Fibroblast of lung (primary cell): Measurements from ENCODE around the gene SACM1L. TPM values are rescaled to one million over a fixed set of nuclear protein-coding genes. Genes with fewer than 3 reads are reported as not detected.

ENCODE experiments used
- DNase-seq, 2 donors: peaks; one replicate each; pipeline versions ENCODE4 v3.0.0 to v3.0.0-alpha.2; 2010; ENCODE audit warnings: low read depth in 2 of 2
- H2AFZ ChIP-seq: 2 replicates; pipeline ENCODE4 v1.5.1; 2012; ENCODE audit warnings: low read length, control low read depth, inconsistent platforms
- H3K27ac ChIP-seq: 2 replicates; pipeline ENCODE4 v1.5.1; 2011; ENCODE audit warnings: low read length, control low read depth; ENCODE audit not compliant: insufficient read depth
- H3K27me3 ChIP-seq: 2 replicates; pipeline ENCODE4 v1.5.1; 2011; ENCODE audit warnings: mild to moderate bottlenecking, low read length; ENCODE audit not compliant: control insufficient read depth, insufficient read depth
- H3K36me3 ChIP-seq: 2 replicates; pipeline ENCODE4 v1.5.1; 2011; ENCODE audit warnings: low read length; ENCODE audit not compliant: control insufficient read depth, insufficient read depth
- H3K4me1 ChIP-seq: 2 replicates; pipeline ENCODE4 v1.5.1; 2011; ENCODE audit warnings: low read length; ENCODE audit not compliant: control insufficient read depth, insufficient read depth; ENCODE audit errors: extremely low read depth
- H3K4me2 ChIP-seq: 2 replicates; pipeline ENCODE4 v1.5.1; 2011; ENCODE audit warnings: low read length, control low read depth; ENCODE audit not compliant: insufficient read depth; ENCODE audit errors: extremely low read depth
- H3K4me3 ChIP-seq, 4 experiments: fragments of 200-600 bp in 1 of 4; sonication (generic) in 1 of 4; replicated peaks in 1 of 4; 2 replicates each; pipeline ENCODE4 v1.5.1; 2011 to 2016; ENCODE audit warnings: low read length in 4 of 4, low read depth in 3 of 4, mild to moderate bottlenecking in 3 of 4, control low read depth in 2 of 4, inconsistent platforms in 1 of 4, mixed read lengths in 1 of 4; ENCODE audit not compliant: insufficient read depth in 1 of 4; ENCODE audit errors: control extremely low read depth in 1 of 4
- H3K79me2 ChIP-seq: 2 replicates; pipeline ENCODE4 v1.5.1; 2012; ENCODE audit warnings: mild to moderate bottlenecking, low read length, inconsistent platforms; ENCODE audit not compliant: control insufficient read depth, insufficient read depth
- H3K9ac ChIP-seq: 2 replicates; pipeline ENCODE4 v1.5.1; 2011; ENCODE audit warnings: mild to moderate bottlenecking, low read length, control low read depth; ENCODE audit not compliant: insufficient read depth
- H3K9me3 ChIP-seq: 2 replicates; pipeline ENCODE4 v1.5.1; 2012; ENCODE audit warnings: low read depth, low read length; ENCODE audit not compliant: control insufficient read depth, insufficient read depth
- H4K20me1 ChIP-seq: 2 replicates; pipeline ENCODE4 v1.5.1; 2011; ENCODE audit warnings: low read length; ENCODE audit not compliant: control insufficient read depth, insufficient read depth; ENCODE audit errors: extremely low read depth
- EZH2 ChIP-seq: IDR thresholded peaks from 2 replicates; pipeline ENCODE4 v1.5.1; 2012; ENCODE audit warnings: low read length, control low read depth, mild to moderate bottlenecking; ENCODE audit errors: missing control alignments
- polyA minus RNA-seq: library from RNA; depleted of rRNA, polyadenylated mRNA; stranded (reverse); fragments of >200 nt; gene quantifications from 2 replicates; pipeline ENCODE4 v1.2.3, GENCODE V29; 2011; ENCODE audit warnings: low replicate concordance
- polyA plus RNA-seq, 2 donors: library from polyadenylated mRNA; depleted of rRNA in 1 of 2; stranded (reverse) in 1 of 2; unstranded in 1 of 2; fragments of >200 nt; gene quantifications; 2 replicates each; pipeline ENCODE4 v1.2.1, GENCODE V29; 2011 to 2012; ENCODE audit warnings: missing spikeins in 1 of 2
- total RNA-seq: library from RNA; depleted of rRNA; stranded (reverse); fragments of >200 nt; gene quantifications from 2 replicates; pipeline ENCODE4 v1.2.1, GENCODE V29; 2014
- TF ChIP-seq, protein P1 (sequence below), 2 donors: IDR thresholded peaks in 1 of 2; conservative IDR thresholded peaks in 1 of 2; 1 replicate in 1 of 2; 2 replicates in 1 of 2; pipeline ENCODE4 v1.5.1; 2011 to 2012; ENCODE audit warnings: low read length in 2 of 2, control low read depth in 1 of 2, inconsistent platforms in 1 of 2, low read depth in 1 of 2, mild to moderate bottlenecking in 1 of 2

SACM1L gene, protein sequence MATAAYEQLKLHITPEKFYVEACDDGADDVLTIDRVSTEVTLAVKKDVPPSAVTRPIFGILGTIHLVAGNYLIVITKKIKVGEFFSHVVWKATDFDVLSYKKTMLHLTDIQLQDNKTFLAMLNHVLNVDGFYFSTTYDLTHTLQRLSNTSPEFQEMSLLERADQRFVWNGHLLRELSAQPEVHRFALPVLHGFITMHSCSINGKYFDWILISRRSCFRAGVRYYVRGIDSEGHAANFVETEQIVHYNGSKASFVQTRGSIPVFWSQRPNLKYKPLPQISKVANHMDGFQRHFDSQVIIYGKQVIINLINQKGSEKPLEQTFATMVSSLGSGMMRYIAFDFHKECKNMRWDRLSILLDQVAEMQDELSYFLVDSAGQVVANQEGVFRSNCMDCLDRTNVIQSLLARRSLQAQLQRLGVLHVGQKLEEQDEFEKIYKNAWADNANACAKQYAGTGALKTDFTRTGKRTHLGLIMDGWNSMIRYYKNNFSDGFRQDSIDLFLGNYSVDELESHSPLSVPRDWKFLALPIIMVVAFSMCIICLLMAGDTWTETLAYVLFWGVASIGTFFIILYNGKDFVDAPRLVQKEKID
- total RNA-seq (30.0 and 41.8 TPM in 2 replicates), polyA plus RNA-seq (27.1 and 33.3 TPM in 2 replicates), polyA minus RNA-seq (5.0 and 5.6 TPM in 2 replicates)
- polyA plus RNA-seq (2012): 23.3 and 27.6 TPM in 2 replicates

DNA sequence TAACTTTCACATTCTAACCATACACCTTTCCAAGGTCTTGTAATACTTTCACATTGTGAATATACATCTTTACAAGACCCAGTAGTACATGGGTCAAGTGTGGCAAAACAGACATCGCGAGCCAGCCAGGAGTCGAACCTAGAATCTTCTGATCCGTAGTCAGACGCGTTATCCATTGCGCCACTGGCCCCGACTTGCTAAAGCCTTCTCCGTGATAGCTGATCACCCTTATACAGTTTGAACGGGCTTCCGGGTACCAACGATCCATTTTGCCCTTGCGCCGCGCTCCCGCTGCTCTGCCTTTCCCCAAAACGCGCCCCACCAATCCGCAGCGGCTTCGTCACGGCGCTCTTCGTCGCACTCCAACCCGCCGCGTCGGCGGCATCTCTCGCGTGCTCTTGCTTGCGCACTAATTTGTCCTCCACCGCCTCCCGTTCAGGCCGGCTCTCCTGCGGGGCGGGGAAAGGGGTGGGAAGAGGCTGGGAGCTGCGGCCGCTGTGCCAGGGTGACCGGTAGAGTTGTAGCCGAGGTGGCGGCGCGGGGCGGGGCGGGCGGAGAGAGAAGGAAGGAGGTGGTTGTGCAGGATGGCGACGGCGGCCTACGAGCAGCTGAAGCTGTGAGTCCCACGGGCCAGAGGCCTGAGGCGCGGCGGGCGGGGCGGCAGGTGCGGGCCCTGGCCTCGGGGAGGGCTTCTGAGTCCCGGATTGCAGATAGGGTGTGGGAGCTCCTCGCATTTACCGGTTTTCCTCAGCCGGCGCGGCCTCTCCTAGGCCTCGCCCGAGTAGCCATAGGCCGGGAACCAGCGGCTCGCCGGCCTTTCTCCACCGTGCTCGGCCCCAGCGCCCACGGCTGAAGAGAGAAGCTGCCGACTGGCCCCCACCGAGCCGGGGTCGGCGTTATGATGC, at the start of gene SACM1L:
Gene SACM1L, plus strand, starts transcription at position 515 of the 905 bp plus-strand sequence. Its CDS starts 70 bp downstream, at position 585.
- TF ChIP-seq EZH2: no peak
- TF ChIP-seq, protein P1, sequence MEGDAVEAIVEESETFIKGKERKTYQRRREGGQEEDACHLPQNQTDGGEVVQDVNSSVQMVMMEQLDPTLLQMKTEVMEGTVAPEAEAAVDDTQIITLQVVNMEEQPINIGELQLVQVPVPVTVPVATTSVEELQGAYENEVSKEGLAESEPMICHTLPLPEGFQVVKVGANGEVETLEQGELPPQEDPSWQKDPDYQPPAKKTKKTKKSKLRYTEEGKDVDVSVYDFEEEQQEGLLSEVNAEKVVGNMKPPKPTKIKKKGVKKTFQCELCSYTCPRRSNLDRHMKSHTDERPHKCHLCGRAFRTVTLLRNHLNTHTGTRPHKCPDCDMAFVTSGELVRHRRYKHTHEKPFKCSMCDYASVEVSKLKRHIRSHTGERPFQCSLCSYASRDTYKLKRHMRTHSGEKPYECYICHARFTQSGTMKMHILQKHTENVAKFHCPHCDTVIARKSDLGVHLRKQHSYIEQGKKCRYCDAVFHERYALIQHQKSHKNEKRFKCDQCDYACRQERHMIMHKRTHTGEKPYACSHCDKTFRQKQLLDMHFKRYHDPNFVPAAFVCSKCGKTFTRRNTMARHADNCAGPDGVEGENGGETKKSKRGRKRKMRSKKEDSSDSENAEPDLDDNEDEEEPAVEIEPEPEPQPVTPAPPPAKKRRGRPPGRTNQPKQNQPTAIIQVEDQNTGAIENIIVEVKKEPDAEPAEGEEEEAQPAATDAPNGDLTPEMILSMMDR (conservative IDR thresholded peaks at IDR 0.05 in 1 of 2, IDR thresholded peaks at IDR 0.05 in 1 of 2; ENCODE audit: low read depth in 1 of 2, low read length in 2 of 2): no peak
- H3K4me2 ChIP-seq: peak within 1 kb of the TSS; percentile 98
- H3K9ac ChIP-seq: peak within 1 kb of the TSS; percentile 74

DNA sequence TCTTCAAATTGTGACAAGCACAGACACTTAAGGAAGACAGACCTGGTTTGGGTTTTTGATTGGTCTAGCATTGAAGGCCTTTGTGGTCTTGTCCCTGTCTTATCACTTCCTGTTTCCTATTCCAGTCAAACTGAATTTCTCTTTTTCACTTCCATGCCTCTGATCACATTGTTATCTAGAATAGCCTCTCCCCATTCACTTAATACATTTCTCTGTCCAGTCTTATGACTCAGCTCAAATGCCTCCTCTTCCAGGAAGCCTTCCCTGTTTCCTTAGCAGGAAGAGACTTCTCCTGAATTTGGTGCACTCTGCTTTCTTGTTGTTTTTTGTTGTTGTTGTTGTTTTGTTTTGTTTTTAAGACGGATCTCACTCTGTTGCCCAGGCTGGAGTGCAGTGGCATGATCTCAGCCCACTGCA, 49.1 kb upstream of the SACM1L start:
- Histone ChIP-seq H3K27ac (peak overlapping the region; percentile 31), H3K4me2 (no peak overlapping the region), H3K36me3 (peaks cover 2% of the 10 kb centered on the region), H3K4me1 (peaks cover 43% of the 10 kb centered on the region), H3K4me3 (no peak overlapping the region), H3K79me2 (peaks cover 61% of the 10 kb centered on the region), H3K27me3 (no peaks in the 10 kb centered on the region), H2AFZ (no peak overlapping the region), H3K9me3 (no peaks in the 10 kb centered on the region), H3K9ac (no peak overlapping the region), H4K20me1 (no peaks in the 10 kb centered on the region)
- DNase-seq: no peak
- no peak for TF ChIP-seq EZH2
- TF ChIP-seq, protein P1 (conservative IDR thresholded peaks at IDR 0.05 in 1 of 2, IDR thresholded peaks at IDR 0.05 in 1 of 2; ENCODE audit: low read depth in 1 of 2, low read length in 2 of 2): no peak

More for the DNA sequence above, at the start of gene SACM1L:
- DNase-seq: peak; percentile 98 to 99
- Histone ChIP-seq H4K20me1 (no peaks in the 10 kb centered on the region), H3K27me3 (no peaks in the 10 kb centered on the region), H3K4me3 (peak within 1 kb of the TSS; percentile 60 to 94 (median 68)), H3K9me3 (no peaks in the 10 kb centered on the region), H3K4me1 (peaks cover 6% of the 10 kb centered on the region), H3K79me2 (peaks cover 42% of the 10 kb centered on the region), H3K36me3 (peaks cover 2% of the 10 kb centered on the region), H2AFZ (peak within 1 kb of the TSS; percentile 39), H3K27ac (peak within 1 kb of the TSS; percentile 78)
